Endothelial cell of umbilical vein (primary cell): Measurements from ENCODE around the gene USP35.

Source experiments
- EZH2 ChIP-seq: IDR thresholded peaks from 2 replicates; pipeline ENCODE4 v1.6.1; 2012; ENCODE audit warnings: borderline replicate concordance, low read depth, mild to moderate bottlenecking, moderate library complexity, low read length, inconsistent platforms; ENCODE audit not compliant: severe bottlenecking
- GATA2 ChIP-seq: IDR thresholded peaks from 2 replicates; pipeline ENCODE4 v1.7.0; 2011; ENCODE audit warnings: low read depth, mild to moderate bottlenecking, moderate library complexity, mixed read lengths, low read length; ENCODE audit not compliant: insufficient read length, insufficient read depth
- JUN ChIP-seq: IDR thresholded peaks from 2 replicates; pipeline ENCODE4 v1.6.1; 2011; ENCODE audit warnings: borderline replicate concordance, low read depth; ENCODE audit not compliant: insufficient read length, insufficient read depth
- MYC ChIP-seq: IDR thresholded peaks from one replicate; pipeline ENCODE4 v1.6.1; 2011; ENCODE audit warnings: mild to moderate bottlenecking, low read depth, low read length
- POLR2A ChIP-seq: IDR thresholded peaks from 2 replicates; pipeline ENCODE4 v1.6.1; 2012; ENCODE audit warnings: low read depth, mild to moderate bottlenecking, control low read depth, low read length
- POLR2AphosphoS5 ChIP-seq: IDR thresholded peaks from 2 replicates; pipeline ENCODE4 v1.6.1; 2012; ENCODE audit warnings: low read depth, mild to moderate bottlenecking, control low read depth, low read length, moderate library complexity; ENCODE audit not compliant: insufficient read depth
- TF ChIP-seq, protein P1 (sequence below): IDR thresholded peaks from 2 replicates; pipeline ENCODE4 v1.6.1; 2011; ENCODE audit not compliant: insufficient read depth, insufficient read length
- TF ChIP-seq, protein P2 (sequence below), 2 donors: IDR thresholded peaks; 1 replicate in 1 of 2; 2 replicates in 1 of 2; pipeline ENCODE4 v1.5.1; 2011; ENCODE audit warnings: low read length in 2 of 2, mild to moderate bottlenecking in 2 of 2, moderate library complexity in 2 of 2, control low read depth in 1 of 2, inconsistent platforms in 1 of 2, low read depth in 1 of 2; ENCODE audit not compliant: insufficient read depth in 1 of 2; ENCODE audit errors: extremely low read depth in 1 of 2

DNA sequence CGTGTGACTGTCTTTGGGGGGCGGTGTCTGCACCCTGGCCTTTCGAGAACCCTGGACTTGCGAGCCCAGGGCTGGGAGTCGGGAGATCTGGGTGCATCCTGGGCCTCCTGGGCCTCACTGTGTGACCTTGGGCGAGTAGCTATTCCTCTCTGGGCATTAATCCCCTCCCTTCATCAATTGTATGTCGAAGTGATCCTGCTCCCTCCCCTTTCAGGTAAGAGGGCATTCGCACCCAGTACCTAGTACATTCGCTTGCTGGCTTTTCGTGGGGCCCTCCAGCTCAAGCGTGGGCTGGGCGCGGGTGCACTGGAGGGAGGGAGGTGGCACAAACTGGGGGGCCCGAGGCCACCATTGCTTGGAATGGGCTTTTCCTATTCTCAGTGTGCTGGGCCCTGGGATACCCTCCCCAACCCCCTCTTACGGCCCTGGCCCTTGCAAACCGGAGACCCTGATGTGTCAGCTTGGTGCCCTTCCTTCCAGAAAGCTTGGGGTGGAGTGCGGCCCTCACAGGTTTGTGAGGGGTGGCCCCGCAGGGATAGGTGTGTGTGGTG lies 530 bp downstream of the USP35 start:
- TF ChIP-seq, protein P1, sequence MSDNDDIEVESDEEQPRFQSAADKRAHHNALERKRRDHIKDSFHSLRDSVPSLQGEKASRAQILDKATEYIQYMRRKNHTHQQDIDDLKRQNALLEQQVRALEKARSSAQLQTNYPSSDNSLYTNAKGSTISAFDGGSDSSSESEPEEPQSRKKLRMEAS = no peak
- TF ChIP-seq POLR2AphosphoS5 (no peak), POLR2A (no peak), EZH2 (no peak), MYC (no peak), GATA2 (no peak), JUN (no peak)
- TF ChIP-seq, protein P2, sequence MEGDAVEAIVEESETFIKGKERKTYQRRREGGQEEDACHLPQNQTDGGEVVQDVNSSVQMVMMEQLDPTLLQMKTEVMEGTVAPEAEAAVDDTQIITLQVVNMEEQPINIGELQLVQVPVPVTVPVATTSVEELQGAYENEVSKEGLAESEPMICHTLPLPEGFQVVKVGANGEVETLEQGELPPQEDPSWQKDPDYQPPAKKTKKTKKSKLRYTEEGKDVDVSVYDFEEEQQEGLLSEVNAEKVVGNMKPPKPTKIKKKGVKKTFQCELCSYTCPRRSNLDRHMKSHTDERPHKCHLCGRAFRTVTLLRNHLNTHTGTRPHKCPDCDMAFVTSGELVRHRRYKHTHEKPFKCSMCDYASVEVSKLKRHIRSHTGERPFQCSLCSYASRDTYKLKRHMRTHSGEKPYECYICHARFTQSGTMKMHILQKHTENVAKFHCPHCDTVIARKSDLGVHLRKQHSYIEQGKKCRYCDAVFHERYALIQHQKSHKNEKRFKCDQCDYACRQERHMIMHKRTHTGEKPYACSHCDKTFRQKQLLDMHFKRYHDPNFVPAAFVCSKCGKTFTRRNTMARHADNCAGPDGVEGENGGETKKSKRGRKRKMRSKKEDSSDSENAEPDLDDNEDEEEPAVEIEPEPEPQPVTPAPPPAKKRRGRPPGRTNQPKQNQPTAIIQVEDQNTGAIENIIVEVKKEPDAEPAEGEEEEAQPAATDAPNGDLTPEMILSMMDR (IDR thresholded peaks at IDR 0.05; ENCODE audit: extremely low read depth in 1 of 2, insufficient read depth in 1 of 2, low read depth in 1 of 2, low read length in 2 of 2) = no peak
